Vagina (tissue), 2 donors: Measurements from ENCODE around the gene HUNK.

ENCODE experiments used
- POLR2A ChIP-seq, 2 donors: fragments of 450-650 bp; IDR thresholded peaks; one replicate each; pipeline ENCODE4 v1.6.1; 2017; ENCODE audit warnings: antibody characterized with exemption in 2 of 2, mild to moderate bottlenecking in 2 of 2, moderate library complexity in 2 of 2
- POLR2AphosphoS5 ChIP-seq, 2 donors: sonication (generic); formaldehyde crosslinking; IDR thresholded peaks; one replicate each; pipeline ENCODE4 v1.9.0; 2017; ENCODE audit warnings: antibody characterized with exemption in 2 of 2, mild to moderate bottlenecking in 2 of 2, low read depth in 1 of 2; ENCODE audit not compliant: insufficient read depth in 1 of 2
- TF ChIP-seq, protein P1 (sequence below), 3 experiments: fragments of 450-650 bp in 2 of 3; fragments of 200-600 bp in 1 of 3; sonication (generic) in 1 of 3; IDR thresholded peaks; one replicate each; pipeline ENCODE4 v1.5.1; 2017 to 2019; ENCODE audit warnings: antibody characterized with exemption in 3 of 3, mild to moderate bottlenecking in 2 of 3, moderate library complexity in 2 of 3

DNA sequence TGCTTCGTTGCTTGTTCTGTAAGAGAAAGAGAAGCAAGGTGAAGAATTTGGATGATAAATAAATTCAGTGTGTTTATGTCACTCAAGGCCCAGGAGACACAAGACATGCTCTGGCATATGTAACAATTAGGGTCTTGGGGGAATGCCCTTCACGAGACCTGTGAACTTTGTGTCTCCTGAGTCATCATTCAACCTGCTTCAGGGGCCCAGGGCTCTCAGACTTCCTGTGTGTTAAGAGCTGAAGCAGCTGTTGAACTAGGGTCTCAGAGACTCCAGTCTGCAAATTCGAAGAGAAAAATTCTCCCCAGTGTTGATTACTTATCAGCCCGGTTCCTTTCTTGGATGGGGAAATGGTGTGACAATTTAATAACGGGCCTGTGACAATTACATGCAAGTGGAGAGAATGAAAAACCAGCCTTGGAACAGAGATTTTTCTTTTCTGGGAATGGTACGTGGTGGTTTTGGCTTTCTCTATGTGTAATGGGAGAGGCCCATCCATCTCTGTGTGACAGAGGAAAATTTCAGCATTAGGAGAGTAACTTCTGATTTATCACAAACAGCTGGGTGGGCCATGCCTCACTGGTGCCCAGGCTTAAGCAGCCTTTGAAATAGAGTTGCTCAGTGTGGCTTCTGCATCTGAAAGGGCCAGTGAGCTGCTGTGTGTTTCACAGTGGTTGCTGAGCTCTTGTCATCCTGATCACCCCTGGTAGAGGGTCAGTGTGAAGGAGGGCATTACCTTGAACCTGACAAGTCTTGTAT, 22.4 kb downstream of the HUNK start:
- TF ChIP-seq POLR2A (IDR thresholded peaks at IDR 0.05) = no peak
- TF ChIP-seq, protein P1, sequence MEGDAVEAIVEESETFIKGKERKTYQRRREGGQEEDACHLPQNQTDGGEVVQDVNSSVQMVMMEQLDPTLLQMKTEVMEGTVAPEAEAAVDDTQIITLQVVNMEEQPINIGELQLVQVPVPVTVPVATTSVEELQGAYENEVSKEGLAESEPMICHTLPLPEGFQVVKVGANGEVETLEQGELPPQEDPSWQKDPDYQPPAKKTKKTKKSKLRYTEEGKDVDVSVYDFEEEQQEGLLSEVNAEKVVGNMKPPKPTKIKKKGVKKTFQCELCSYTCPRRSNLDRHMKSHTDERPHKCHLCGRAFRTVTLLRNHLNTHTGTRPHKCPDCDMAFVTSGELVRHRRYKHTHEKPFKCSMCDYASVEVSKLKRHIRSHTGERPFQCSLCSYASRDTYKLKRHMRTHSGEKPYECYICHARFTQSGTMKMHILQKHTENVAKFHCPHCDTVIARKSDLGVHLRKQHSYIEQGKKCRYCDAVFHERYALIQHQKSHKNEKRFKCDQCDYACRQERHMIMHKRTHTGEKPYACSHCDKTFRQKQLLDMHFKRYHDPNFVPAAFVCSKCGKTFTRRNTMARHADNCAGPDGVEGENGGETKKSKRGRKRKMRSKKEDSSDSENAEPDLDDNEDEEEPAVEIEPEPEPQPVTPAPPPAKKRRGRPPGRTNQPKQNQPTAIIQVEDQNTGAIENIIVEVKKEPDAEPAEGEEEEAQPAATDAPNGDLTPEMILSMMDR (IDR thresholded peaks at IDR 0.05) = no peak
- no peak for TF ChIP-seq POLR2AphosphoS5 (IDR thresholded peaks at IDR 0.05; ENCODE audit: insufficient read depth in 1 of 2, low read depth in 1 of 2)
